ENCODE measurements around the gene FAM241B.

- TF ChIP-seq POLR2A (IDR thresholded peaks at IDR 0.05) (no peak), CTCF (IDR thresholded peaks at IDR 0.05) (no peak)
These were observed 26.0 kb downstream of the FAM241B start for GRCh38 chr10:69655868-69656555.

Data from body of pancreas (tissue), 4 donors.